Panc1 (cell line): ENCODE results near the gene CREBRF. TPM values are rescaled to one million over a fixed set of nuclear protein-coding genes. Genes with fewer than 3 reads are reported as not detected.

ENCODE experiments used
- ATAC-seq: fragments of 200-7000 bp; cut with Tn5 transposase; 2 replicates; pipeline ENCODE4 v1.9.1; 2020; ENCODE audit warnings: mild to moderate bottlenecking, moderate library complexity
- BruUV-seq: library from RNA; stranded (reverse); fragments of 400-500 nt; replicated peaks from 2 replicates; lab custom pipeline; 2021; lab: Mats Ljungman, UMichigan
- CTCF ChIA-PET: fragments of 300-600 bp; sonication (Branson Sonifier 250); formaldehyde crosslinking; loops from one replicate; lab custom pipeline; 2022; ENCODE audit warnings: antibody characterized with exemption; lab: Charles Lee
- POLR2A ChIA-PET: fragments of 300-600 bp; sonication (Branson Sonifier 250); formaldehyde crosslinking; loops from one replicate; lab custom pipeline; 2022; ENCODE audit warnings: antibody characterized with exemption; lab: Charles Lee
- DNase-seq: peaks from one replicate; pipeline ENCODE4 v3.0.0-alpha.2; 2010; ENCODE audit warnings: low read depth, low spot score
- H3K27ac ChIP-seq: 2 replicates; pipeline ENCODE4 v1.5.1; 2011; ENCODE audit warnings: mild to moderate bottlenecking, low read length, inconsistent platforms
- H3K27me3 ChIP-seq: fragments of 200-500 bp; sonication (Bioruptor generic); 2 replicates; pipeline ENCODE4 v1.6.0; 2014; ENCODE audit warnings: low read length, inconsistent platforms; ENCODE audit not compliant: control insufficient read depth, insufficient read depth
- H3K36me3 ChIP-seq: fragments of 200-500 bp; sonication (Bioruptor generic); 2 replicates; pipeline ENCODE4 v1.5.1; 2014; ENCODE audit warnings: inconsistent platforms, mild to moderate bottlenecking, low read length, moderate library complexity; ENCODE audit not compliant: control insufficient read depth, insufficient read depth
- H3K4me1 ChIP-seq: 2 replicates; pipeline ENCODE4 v1.5.1; 2011; ENCODE audit warnings: inconsistent platforms, mild to moderate bottlenecking, low read length, moderate library complexity; ENCODE audit not compliant: control insufficient read depth, insufficient read depth
- H3K4me3 ChIP-seq, 2 experiments: 2 replicates each; pipeline ENCODE4 v1.5.1; 2011 to 2012; ENCODE audit warnings: low read depth in 2 of 2, low read length in 2 of 2, mild to moderate bottlenecking in 2 of 2, inconsistent platforms in 1 of 2, moderate library complexity in 1 of 2
- H3K9me3 ChIP-seq: fragments of 200-500 bp; sonication (Bioruptor generic); 2 replicates; pipeline ENCODE4 v1.5.1; 2014; ENCODE audit warnings: low read depth, mild to moderate bottlenecking, inconsistent platforms, low read length, moderate library complexity; ENCODE audit not compliant: control insufficient read depth, insufficient read depth
- POLR2AphosphoS5 ChIP-seq: IDR thresholded peaks from 2 replicates; pipeline ENCODE4 v1.6.1; 2012; ENCODE audit warnings: mild to moderate bottlenecking, low read depth, low read length, moderate library complexity
- SIN3A ChIP-seq: IDR thresholded peaks from 2 replicates; pipeline ENCODE4 v1.6.1; 2012; ENCODE audit warnings: low read depth, mild to moderate bottlenecking, low read length, moderate library complexity, borderline replicate concordance; ENCODE audit not compliant: insufficient read depth
- TCF7L2 ChIP-seq: IDR thresholded peaks from 2 replicates; pipeline ENCODE4 v1.6.1; 2011; ENCODE audit warnings: mild to moderate bottlenecking, low read depth, low read length, inconsistent platforms
- in situ Hi-C: cut with HindIII; loops from 2 replicates; pipeline ENCODE4 v1.10.0; 2016; ENCODE audit warnings: low sequenced_read_pairs, low pct_unique_long_range_greater_than_20kb
- intact Hi-C: fragments of 100-400 bp; cut with micrococcal nuclease; formaldehyde crosslinking; loops from one replicate; pipeline ENCODE4 v1.10.0; 2022; ENCODE audit not compliant: unreplicated experiment
- total RNA-seq: library from RNA; stranded (reverse); gene quantifications from one replicate; pipeline ENCODE4 v1.2.1, GENCODE V29; 2021; ENCODE audit not compliant: unreplicated experiment
- TF ChIP-seq, protein P1 (sequence below), 2 experiments: IDR thresholded peaks; 2 replicates each; pipeline ENCODE4 v1.6.1; 2011 to 2012; ENCODE audit warnings: low read depth in 2 of 2, control low read depth in 1 of 2, low read length in 1 of 2, mild to moderate bottlenecking in 1 of 2, moderate library complexity in 1 of 2; ENCODE audit not compliant: insufficient read depth in 1 of 2
- TF ChIP-seq, protein P2 (sequence below): fragments of 450-650 bp; IDR thresholded peaks from 2 replicates; pipeline ENCODE4 v1.5.1; 2017; ENCODE audit warnings: mild to moderate bottlenecking

CREBRF gene
- total RNA-seq, 1 experiment from 2014 or later, result 9.0 TPM

- H3K27ac ChIP-seq, result no peak overlapping the region
- CTCF ChIA-PET, result no interaction called here
- ATAC-seq (no peak), DNase-seq (no peak)
- in situ Hi-C loops, result no loop called here
- no TSS peak for BruUV-seq
- intact Hi-C loops, result no loop called here
- H3K4me3 ChIP-seq, result no peak overlapping the region
- H3K27me3 ChIP-seq, result no peaks in the 10 kb centered on the region
- no peaks in the 10 kb centered on the region for H3K36me3 ChIP-seq
- TF ChIP-seq TCF7L2, result no peak
- no peak for TF ChIP-seq POLR2AphosphoS5
- TF ChIP-seq, protein P1, sequence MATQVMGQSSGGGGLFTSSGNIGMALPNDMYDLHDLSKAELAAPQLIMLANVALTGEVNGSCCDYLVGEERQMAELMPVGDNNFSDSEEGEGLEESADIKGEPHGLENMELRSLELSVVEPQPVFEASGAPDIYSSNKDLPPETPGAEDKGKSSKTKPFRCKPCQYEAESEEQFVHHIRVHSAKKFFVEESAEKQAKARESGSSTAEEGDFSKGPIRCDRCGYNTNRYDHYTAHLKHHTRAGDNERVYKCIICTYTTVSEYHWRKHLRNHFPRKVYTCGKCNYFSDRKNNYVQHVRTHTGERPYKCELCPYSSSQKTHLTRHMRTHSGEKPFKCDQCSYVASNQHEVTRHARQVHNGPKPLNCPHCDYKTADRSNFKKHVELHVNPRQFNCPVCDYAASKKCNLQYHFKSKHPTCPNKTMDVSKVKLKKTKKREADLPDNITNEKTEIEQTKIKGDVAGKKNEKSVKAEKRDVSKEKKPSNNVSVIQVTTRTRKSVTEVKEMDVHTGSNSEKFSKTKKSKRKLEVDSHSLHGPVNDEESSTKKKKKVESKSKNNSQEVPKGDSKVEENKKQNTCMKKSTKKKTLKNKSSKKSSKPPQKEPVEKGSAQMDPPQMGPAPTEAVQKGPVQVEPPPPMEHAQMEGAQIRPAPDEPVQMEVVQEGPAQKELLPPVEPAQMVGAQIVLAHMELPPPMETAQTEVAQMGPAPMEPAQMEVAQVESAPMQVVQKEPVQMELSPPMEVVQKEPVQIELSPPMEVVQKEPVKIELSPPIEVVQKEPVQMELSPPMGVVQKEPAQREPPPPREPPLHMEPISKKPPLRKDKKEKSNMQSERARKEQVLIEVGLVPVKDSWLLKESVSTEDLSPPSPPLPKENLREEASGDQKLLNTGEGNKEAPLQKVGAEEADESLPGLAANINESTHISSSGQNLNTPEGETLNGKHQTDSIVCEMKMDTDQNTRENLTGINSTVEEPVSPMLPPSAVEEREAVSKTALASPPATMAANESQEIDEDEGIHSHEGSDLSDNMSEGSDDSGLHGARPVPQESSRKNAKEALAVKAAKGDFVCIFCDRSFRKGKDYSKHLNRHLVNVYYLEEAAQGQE (IDR thresholded peaks at IDR 0.05; ENCODE audit: insufficient read depth in 1 of 2, low read depth in 2 of 2, low read length in 1 of 2), result no peak
- no peak for TF ChIP-seq SIN3A
- TF ChIP-seq, protein P2, sequence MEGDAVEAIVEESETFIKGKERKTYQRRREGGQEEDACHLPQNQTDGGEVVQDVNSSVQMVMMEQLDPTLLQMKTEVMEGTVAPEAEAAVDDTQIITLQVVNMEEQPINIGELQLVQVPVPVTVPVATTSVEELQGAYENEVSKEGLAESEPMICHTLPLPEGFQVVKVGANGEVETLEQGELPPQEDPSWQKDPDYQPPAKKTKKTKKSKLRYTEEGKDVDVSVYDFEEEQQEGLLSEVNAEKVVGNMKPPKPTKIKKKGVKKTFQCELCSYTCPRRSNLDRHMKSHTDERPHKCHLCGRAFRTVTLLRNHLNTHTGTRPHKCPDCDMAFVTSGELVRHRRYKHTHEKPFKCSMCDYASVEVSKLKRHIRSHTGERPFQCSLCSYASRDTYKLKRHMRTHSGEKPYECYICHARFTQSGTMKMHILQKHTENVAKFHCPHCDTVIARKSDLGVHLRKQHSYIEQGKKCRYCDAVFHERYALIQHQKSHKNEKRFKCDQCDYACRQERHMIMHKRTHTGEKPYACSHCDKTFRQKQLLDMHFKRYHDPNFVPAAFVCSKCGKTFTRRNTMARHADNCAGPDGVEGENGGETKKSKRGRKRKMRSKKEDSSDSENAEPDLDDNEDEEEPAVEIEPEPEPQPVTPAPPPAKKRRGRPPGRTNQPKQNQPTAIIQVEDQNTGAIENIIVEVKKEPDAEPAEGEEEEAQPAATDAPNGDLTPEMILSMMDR, result no peak
- H3K4me1 ChIP-seq, result no peaks in the 10 kb centered on the region
- peaks cover 3% of the 10 kb centered on the region; the same call in 1 of the 2 replicates for H3K9me3 ChIP-seq
- POLR2A ChIA-PET, result no interaction called here
Observed at GRCh38 chr5:173175523-173175922, 119.4 kb downstream of the CREBRF start.

DNA sequence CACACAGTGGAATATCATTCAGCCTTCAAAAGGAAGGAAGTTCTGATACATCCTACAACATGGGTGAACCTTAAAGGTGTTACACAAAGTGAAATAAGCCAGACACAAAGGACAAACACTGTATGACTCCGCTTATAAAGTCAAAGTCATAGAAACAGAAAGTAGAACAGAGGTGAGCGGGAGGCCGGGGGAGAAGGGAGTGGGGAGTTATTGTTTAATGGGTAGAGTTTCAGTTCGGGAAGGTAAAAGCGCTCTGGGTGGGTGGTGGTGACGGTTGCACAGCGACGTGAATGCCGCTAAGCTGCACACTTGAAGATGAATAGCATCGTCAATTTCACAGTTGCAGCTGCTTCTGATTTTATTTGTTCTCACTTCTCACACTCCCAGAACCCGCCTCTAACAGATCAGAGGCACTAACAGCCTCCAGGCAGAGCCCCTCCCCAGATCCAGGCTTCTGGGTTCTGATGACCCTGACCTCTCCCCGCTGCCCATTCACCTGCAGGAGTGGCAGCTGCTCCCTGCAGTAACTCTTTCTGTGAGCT lies 122.3 kb downstream of the CREBRF start:
- TF ChIP-seq SIN3A, result no peak
- TF ChIP-seq, protein P1 (IDR thresholded peaks at IDR 0.05; ENCODE audit: insufficient read depth in 1 of 2, low read depth in 2 of 2, low read length in 1 of 2), result no peak
- TF ChIP-seq, protein P2, result no peak
- no peak for TF ChIP-seq POLR2AphosphoS5
- TF ChIP-seq TCF7L2, result no peak
- intact Hi-C loops (no loop called here), in situ Hi-C loops (no loop called here)
- H3K9me3 ChIP-seq, result peaks cover 8% of the 10 kb centered on the region; the same call in 1 of the 2 replicates
- H3K4me1 ChIP-seq, result no peaks in the 10 kb centered on the region
- no peak overlapping the region for H3K27ac ChIP-seq
- POLR2A ChIA-PET, result no interaction called here
- no peaks in the 10 kb centered on the region for H3K27me3 ChIP-seq
- no peak overlapping the region for H3K4me3 ChIP-seq
- H3K36me3 ChIP-seq, result no peaks in the 10 kb centered on the region
- CTCF ChIA-PET, result no interaction called here
- DNase-seq (no peak), ATAC-seq (no peak)
- no TSS peak for BruUV-seq
